HG02610 (cell line): ENCODE data around the gene NEDD1.

Experiments used
- ATAC-seq: cut with Tn5 transposase; IDR thresholded peaks from one replicate; pipeline ENCODE4 v1.9.1; 2021; ENCODE audit warnings: mild to moderate bottlenecking, moderate library complexity; ENCODE audit not compliant: unreplicated experiment

The NEDD1 gene

DNA sequence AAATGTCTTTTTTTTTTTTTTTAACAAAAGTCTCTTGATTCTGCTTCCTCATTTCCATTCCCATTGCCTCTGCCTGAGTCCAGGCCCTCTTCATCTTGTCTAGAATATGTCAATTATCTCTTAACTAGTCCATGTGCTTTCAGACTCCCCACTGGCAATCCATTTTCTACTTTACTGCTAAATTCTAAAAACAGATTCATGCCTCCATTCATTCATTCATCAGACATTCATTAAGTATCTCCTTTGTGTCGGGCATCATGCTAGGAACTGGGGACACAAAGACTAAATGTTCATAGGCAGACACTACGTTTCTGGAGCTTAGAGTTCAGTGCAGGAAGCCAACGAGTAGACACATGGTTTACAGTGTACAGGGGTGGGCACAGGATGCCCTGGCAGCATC, 9.6 kb upstream of the NEDD1 start:
- ATAC-seq = no peak

DNA sequence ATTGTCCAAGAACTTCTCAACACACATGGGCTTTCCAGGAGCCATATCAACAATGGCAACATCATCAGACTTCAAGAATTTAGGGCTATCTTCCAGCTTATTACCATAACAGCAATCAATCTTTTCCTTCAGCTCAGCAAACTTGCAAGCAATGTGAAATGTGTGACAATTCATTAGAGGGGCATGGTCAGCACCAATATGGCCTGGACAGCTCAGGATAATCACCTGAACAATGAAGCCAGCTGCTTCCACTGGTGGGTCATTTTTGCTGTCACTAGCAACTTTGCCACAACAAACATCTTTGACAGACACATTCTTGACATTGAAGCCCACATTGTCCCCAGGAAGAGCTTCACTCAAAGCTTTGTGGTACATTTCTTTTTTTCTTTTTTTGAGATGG, 5.9 kb upstream of the NEDD1 start:
- no peak for ATAC-seq

DNA sequence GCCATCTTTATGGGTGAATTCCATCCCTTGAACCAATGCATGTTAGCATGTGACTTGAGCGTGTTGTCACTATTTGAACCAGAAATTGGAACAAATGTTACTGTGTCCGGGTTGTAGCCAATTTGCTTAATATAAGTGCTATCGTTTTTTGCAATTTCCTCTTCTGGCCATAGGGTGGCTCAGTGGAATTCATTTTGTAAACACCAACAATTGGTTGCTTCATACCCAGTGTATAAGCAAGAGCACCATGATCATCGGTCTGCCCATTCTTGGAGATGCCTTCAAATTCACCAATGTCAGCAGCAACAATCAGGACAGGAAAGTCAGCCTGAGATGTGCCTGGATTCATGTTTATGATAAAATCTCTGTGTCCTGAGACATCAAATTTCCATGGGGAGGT, 5.0 kb upstream of the NEDD1 start:
- no peak for ATAC-seq

DNA sequence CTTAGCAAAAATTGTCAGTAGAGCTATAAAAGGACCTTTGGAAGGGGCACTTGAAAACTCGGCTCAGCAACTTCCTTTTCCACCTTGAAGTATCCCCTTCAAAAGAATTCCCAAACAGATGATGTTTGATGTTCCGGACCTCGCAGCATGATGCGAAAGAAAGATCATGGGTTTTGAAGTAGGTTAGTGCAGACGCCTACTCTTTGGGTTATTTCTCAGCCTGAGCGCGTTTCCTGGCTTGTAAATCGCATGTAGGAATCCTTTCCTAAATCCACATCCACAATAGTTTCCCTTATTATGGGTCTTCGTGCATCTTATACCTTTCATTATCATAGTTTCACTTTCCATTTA, 584 bp upstream of the NEDD1 start:
- no peak for ATAC-seq

DNA sequence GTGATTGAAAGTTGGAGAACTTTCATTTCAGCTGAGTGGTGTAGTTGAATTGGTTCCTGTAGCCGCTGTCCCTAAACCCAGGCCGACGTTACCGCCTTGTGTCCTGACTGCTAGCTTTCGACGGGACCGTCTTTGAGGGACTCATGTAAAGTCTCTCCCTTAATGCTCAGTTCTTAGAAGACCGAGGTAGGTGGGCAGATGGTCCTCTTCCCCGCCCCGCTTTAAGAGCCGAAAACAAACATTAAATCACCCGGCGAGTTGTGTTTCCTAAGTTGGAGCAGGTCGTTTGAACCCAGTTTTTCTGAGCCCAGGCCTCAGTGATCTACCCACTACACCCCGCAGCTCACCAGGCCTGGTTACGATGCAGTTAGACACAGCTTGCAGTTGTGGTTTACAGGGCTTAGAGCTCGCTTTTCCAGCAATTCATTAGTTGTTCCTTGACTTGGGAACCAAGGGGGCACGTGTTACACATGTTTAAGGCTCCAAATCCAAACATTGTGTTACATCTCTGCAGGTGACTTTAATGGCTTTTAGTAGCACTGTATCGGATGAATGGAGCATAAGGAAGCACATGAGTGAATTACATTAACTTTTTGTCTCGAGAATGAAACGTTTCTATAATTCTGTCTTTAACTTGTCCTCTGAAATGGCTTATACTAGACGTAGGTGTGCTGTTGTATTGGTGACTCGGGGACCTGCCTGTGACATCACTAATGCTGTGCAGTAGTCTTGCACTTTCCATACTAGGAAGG, 790 bp downstream of the NEDD1 start:
- peak; percentile 20 for ATAC-seq

DNA sequence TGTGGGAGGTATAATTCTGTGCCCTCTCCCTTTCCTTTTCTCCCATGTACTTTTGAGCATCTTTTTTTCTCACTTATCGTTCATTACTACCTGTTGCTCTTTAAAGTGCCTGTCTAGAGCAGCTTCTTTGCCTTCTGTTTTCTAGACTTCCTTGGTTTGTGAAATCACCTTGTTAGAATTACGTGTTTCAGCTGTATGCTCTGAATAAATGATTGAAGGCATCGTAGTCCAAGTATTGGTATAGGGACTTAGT, 1.3 kb downstream of the NEDD1 start:
- ATAC-seq = no peak

DNA sequence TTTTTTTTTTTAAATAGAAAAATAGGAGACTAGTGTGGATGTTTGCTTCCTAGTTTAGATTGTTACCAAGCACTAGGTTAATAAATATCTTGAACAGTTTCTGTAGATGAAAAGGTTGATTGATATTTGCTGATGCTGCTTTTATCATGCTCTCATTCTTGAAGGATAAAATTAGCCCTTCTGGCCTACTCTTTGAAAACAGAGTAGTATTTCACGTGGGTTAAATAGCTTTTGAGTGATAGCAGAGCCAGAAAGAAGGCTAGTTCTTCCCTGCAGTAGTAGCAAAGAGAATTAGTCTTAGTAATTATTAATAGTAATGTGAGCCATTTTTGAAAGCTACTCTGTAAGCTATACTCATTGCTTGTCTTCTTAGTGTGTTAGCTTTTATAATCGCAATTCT, 5.2 kb downstream of the NEDD1 start:
- no peak for ATAC-seq

DNA sequence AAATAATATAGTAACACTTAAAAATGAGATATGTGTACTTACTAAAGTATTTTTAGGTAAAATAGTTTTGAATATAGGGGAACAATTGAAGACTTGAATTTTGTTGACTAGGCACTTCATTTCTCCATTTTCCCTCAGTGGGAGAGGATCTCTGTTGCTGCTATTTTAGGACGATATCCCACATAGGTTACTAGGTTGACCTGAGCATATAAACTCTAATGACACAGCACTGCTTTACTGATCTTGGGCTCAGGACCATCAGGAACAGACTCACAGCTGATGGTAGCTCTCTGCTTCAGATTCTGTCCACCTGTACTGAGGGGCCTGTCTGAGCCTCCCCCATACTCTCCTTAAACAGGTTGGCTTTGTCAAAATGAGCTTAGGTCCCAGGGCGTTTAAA, 5.9 kb downstream of the NEDD1 start:
- no peak for ATAC-seq

DNA sequence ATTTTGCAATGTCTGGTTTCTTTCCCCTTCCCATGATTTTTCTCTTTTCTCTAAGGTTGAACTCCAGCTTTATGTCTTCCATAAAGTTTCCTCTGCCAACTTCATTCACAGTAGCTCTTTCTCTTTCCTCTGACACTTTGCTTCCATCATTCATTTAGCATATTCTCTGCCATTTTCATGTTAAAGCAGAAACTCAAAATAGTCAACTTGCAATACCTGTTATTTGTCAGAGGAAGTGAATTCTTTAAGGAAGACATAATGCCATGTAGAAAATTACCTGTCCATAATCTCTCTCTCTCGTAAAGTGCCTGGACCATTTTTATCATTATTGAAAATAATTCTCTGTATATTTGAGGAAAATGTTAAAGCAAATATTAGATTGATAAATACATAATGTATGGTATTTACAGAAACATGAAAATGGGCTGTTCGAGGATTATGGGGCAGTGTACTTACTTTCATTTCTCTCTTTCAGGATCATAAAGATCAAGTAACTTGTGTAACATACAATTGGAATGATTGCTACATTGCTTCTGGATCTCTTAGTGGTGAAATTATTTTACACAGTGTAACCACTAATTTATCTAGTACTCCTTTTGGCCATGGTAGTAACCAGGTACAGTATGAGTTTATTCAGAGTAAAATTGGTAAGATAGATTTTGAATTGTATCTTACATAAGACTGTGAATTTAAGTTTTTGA, 12.6 kb downstream of the NEDD1 start:
- ATAC-seq = peak; percentile 48

DNA sequence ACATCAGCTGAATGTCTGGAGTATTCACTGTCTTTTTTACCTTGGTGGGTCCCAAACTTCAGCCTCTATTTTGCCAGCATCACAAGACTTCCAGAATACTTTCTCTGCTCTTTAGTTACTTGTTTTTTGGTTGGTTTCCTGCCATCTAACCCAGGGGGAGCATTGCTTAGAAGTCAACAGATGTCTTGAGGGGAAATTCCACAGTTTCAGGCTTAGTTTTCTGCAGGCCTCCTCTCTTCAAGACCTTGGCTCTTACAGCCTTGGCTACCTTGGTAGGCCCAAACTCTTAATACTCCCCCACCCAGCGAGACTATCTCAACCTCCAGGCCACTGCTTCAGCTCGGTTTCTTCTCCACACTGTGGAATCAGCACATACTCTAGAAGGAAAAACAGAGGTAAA, 41.7 kb downstream of the NEDD1 start:
- ATAC-seq = peak; percentile 94

DNA sequence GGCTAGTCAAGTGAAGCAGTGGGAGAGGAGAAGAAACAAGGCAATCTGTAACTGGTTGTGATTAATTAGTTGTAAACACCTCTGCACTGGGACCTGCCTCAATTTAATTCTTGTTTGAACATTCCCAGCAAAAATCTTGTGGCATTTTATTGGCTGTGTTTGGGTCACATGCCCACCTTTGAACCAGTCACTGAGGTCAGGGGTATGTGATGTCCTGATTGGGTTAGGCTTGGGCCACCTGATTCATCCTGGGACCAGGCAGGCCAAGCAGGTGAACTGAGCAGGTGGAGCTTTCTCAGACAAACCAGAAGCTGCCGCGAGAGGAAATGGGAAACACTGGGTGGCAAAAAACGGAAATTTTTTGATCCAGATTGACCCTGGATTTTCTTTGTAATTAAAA, 72.5 kb downstream of the NEDD1 start:
- no peak for ATAC-seq

DNA sequence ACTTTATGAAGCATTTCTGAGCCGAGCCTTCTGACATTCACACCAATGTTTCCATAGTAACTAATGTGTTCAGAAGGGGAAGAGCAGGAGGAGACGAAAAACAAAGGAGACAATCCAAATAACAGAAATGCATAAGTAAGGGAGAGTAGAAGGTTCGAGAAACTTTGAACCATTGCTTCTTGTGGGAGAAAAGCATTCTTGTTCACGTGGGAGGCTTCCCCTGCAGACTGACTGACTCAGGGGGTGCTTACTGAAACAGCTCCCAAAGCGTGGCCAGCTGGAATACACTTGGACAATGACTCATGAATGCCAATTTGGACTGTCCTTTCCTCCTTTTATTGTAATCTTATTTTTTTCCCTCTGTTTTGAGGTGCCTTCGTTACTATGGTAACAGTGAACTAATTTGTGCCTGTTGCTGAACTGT, 73.9 kb downstream of the NEDD1 start:
- no peak for ATAC-seq

DNA sequence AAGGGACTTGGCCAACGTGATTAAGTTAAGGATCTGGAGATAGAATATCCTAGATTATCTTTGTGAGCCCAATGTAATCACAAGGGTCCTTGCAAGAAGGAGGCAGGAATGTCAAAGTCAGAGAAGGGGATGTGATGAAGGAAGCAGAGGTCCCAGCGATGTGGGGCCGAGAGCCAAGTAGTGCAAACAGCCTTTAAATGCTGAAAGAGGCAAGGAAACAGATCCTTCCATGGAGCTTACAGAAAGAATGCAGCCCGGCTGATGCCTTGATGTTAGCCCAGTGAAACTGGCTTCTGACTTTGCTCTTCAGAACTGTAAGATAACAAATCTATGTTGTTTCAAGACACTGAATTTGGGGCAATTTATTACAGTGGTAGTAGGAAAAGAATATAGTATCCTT, 74.9 kb downstream of the NEDD1 start:
- no peak for ATAC-seq

DNA sequence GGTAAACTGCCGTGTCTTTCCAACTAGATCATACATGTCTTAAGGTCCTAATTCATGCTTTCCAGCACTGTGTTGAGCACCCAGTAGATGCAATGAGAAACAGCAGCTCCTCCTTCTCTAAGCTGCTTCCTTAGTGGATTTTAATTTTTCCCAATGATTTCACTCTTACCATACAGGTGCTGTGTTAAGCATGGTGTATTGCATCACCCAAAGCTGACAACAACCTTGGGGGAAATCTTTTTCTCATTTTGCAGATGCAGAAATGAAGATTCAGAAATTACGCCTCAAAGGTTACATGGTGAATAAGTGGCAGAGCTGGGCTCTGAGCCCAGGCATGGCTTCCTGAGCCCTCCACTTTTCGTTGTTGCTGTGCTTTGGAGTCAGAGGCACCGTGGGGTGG, 75.6 kb downstream of the NEDD1 start:
- no peak for ATAC-seq

DNA sequence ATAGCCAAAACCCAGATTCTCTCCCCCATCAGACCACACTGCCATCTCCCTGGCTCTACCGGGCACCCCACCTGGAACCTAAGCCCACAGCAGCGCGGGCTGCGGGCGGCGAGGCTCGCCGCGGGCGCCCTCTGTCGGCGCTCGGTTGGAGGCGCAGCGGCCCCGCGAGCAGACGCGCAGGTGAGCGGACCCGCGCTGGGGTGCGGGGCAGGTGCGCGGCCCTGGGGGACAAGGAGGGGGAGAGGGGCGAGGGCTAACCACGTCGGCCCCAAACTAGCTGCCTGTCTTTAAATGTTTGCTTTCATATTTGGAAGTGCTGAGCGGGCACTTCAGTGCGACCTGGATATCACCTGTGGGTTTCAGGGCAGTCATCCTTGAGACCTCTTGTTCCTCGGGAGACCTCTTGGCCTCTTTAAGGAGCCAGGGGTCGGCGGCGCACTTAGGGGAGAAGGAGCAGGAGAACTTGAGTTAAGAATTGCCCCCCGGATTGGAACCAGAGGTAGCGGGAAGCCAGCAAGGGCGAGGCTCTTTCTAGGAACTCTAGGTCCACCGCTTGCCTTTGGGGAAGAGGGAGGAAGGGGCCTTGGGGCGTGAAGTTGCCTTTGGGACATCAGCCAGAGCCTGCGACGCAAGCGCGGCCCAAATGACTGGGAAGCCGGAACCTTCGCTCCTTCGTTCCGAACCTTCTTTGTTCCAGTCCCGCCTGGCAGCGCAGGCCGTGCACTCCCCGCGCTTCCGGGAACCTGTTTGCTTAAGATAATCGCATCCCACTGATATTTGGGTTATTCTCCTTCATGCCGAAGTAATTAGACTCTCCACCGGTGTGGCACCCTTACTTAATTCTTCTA, 78.7 kb downstream of the NEDD1 start:
- ATAC-seq = peak; percentile 79

DNA sequence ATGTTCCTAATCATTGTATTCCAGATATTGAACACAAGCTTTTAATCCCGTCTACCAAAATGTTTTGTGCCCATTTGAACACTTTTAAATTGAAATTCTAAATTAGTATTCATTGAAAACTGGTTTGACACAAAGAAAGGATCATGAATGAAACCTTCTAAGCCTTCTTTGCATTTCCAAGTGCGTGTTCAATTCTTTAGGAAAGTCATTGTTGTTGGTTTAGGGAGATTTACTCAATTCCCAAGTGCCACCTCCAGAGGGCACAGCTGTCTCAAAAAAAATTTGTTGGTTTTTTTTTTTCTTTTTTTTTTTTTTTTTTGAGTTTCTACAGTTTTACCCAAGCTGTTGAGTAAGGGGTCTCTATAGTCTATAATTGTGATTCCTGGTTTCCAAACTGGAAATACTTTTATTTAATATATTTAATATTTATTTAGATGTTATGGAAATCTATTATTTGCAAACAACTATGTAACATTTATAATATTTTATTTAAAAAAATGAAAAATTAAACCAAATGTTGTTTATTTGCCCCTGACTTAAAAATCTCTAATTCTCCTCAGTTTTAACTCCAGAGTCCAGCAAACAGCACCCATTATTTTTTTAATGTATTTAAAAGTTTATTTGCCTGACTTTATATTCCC, 79.9 kb downstream of the NEDD1 start:
- no peak for ATAC-seq

DNA sequence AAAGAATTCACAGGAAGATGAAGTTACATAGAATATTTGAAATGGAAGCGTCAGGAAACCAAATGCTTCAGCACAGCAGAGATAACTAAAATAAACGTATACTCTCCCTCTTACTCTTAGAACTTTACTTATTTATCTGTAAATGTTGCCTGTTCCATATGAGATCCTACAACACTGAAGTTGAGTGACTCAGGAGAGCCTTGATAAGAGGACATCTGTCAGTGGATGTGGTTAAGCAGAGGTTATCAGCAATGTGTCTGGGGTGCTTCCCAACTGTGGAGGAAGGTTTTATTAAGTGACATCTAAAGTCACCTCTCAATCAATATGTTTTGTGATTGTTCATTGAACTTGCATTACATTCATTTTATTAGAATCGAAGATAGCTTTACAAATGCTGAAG, 81.9 kb downstream of the NEDD1 start:
- ATAC-seq = no peak

DNA sequence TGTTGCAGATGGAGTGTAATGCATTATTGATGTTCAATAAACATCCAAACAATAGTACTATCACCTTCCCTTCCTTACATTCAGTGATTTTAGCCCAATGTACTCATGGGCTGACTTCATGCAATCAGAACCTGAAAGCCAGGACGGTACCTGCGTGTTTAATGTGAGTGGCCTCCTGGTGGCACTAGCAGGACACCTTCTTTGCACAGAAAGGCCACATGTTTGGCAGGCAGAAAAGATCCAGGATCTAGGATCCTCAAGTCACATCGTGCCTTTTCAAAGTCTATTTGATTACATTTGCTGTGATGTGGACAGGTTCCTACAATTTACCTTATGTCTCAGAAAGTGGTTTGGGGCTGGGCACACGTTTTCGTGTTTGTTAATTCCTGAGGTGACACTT, 82.9 kb downstream of the NEDD1 start:
- no peak for ATAC-seq

DNA sequence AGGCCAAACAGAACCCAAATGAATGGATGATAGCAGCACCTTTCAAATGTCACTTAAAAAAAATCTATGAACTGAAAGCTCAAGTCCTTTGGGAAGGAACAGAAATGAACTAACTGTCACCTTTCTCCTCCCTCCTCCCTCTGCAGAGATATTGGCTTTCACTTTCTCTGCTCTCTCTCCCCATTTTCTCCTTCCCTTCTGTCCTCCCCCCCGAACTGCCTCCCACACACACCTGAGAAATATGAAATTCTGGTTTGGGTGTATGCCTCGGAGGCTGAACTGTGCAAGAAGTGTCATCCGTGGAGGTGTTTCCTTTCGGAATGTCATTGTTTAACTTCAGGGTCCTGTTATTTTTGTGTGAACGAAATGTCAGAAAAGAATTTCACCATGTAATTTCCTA, 87.8 kb downstream of the NEDD1 start:
- no peak for ATAC-seq

DNA sequence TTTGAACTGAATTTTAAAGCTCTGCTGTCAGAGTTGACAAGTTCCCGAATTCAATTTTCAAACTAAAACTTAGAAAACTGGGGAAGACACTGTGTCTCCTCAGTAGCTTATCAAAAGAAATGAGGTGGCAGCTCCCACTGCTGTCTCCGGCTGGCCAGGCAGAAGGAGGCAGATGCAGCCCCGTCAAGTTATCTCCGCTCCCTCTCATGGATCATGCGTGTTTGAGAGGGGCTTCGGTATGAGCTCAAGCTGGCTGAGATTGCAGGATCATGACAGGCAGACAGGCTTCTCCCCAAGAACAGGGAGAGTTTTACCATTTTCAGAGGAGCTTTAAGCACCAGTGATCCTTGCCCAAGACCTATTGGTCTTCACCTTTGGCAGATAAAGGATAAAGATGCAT, 88.8 kb downstream of the NEDD1 start:
- ATAC-seq = no peak

DNA sequence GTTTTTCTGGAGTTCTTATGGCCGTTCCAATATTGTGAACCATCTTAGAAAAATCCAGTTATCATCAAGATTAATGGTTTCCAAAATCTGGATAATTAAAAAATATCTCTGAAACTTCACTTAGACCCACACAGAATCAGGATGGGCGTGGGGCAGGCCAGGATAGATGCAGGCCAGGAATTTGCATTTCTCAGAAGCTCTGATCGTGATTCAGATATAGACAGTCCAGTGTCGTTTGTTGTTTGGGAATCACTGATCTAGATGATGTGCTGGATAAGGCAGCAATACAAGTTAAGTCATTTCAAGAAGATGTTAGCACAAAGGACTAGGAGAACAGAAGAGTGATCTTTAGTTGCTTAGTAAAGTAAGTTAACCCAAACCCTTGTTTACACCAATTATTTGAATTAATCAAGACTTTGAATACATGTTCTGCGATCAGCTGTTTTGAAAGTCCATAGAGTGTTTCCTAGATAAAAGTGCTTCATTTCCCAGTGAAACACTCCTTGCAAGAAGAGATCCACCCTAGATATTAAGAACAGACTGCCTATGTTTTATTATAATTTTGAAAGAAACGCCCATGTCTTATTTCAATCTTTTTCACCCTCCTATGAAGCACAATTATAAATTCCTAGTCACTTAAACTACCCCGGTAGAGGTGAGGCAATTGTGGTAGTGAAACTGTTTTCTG, 90.9 kb downstream of the NEDD1 start:
- no peak for ATAC-seq
